ENCODE data around the gene PLAAT1. TPM values are rescaled to one million over a fixed set of nuclear protein-coding genes. Genes with fewer than 3 reads are reported as not detected.

The PLAAT1 gene
- total and polyA plus RNA-seq, 5 experiments from 2014 or later = not detected

- H3K36me3 Mint-ChIP-seq = no peaks in the 10 kb centered on the region
- no peak for DNase-seq
- no peak overlapping the region for H3K4me3 Mint-ChIP-seq
- peaks cover 4 to 31% (median 9%) of the 10 kb centered on the region in 5 donors for H3K27me3 Mint-ChIP-seq
- no peak overlapping the region for H3K27ac Mint-ChIP-seq
- peaks cover 0 to 3% (median 0%) of the 10 kb centered on the region in 9 donors for H3K9me3 Mint-ChIP-seq
- POLR2A ChIA-PET = no interaction called here
- ATAC-seq = no peak
- no peaks in the 10 kb centered on the region for H3K4me1 Mint-ChIP-seq
These were observed 10.4 kb upstream of the PLAAT1 start for GRCh38 chr3:193230610-193231009.

- no peaks in the 10 kb centered on the region for H3K36me3 Mint-ChIP-seq
- POLR2A ChIA-PET = no interaction called here
These were observed 9.8 kb upstream of the PLAAT1 start for GRCh38 chr3:193231201-193231600.

GRCh38 chr3:193236599-193236998, 4.4 kb upstream of the PLAAT1 start:
- DNase-seq = no peak
- no peak for ATAC-seq
- Mint-ChIP-seq H3K4me1 (peaks cover 0 to 8% (median 3%) of the 10 kb centered on the region in 4 donors), H3K9me3 (peaks cover 0 to 3% (median 0%) of the 10 kb centered on the region in 9 donors), H3K36me3 (no peaks in the 10 kb centered on the region), H3K27ac (no peak overlapping the region), H3K4me3 (no peak overlapping the region), H3K27me3 (peaks cover 15 to 25% (median 19%) of the 10 kb centered on the region in 5 donors)
- POLR2A ChIA-PET = no interaction called here

More at GRCh38 chr3:193231201-193231600, 9.8 kb upstream of the PLAAT1 start:
- H3K27me3 Mint-ChIP-seq = peaks cover 4 to 25% (median 9%) of the 10 kb centered on the region in 5 donors
- no peak for DNase-seq
- no peak overlapping the region for H3K4me3 Mint-ChIP-seq
- ATAC-seq = no peak
- H3K27ac Mint-ChIP-seq = no peak overlapping the region
- H3K4me1 Mint-ChIP-seq = no peaks in the 10 kb centered on the region
- peaks cover 0 to 3% (median 0%) of the 10 kb centered on the region in 9 donors for H3K9me3 Mint-ChIP-seq

GRCh38 chr3:193237030-193237429, 4.0 kb upstream of the PLAAT1 start:
- H3K27me3 Mint-ChIP-seq = peaks cover 17 to 29% (median 21%) of the 10 kb centered on the region in 5 donors
- H3K27ac Mint-ChIP-seq = no peak overlapping the region
- H3K4me1 Mint-ChIP-seq = peaks cover 0 to 8% (median 3%) of the 10 kb centered on the region in 4 donors
- POLR2A ChIA-PET = no interaction called here
- H3K4me3 Mint-ChIP-seq = no peak overlapping the region
- H3K36me3 Mint-ChIP-seq = peaks cover 0 to 3% (median 0%) of the 10 kb centered on the region in 3 donors
- ATAC-seq (no peak), DNase-seq (no peak)
- H3K9me3 Mint-ChIP-seq = peaks cover 0 to 4% (median 0%) of the 10 kb centered on the region in 9 donors

GRCh38 chr3:193240436-193240849, 579 bp upstream of the PLAAT1 start:
- Mint-ChIP-seq H3K9me3 (peaks cover 0 to 12% (median 1%) of the 10 kb centered on the region in 9 donors), H3K27ac (no peak overlapping the region), H3K36me3 (peaks cover 0 to 4% (median 0%) of the 10 kb centered on the region in 3 donors), H3K27me3 (peaks cover 30 to 49% (median 35%) of the 10 kb centered on the region in 5 donors), H3K4me1 (peaks cover 0 to 8% (median 3%) of the 10 kb centered on the region in 4 donors), H3K4me3 (peak overlapping the region in 7 of 10 donors; percentile 5 to 64 (median 52))
- DNase-seq (no peak), ATAC-seq (no peak)
- POLR2A ChIA-PET = no interaction called here

- peaks cover 31 to 59% (median 41%) of the 10 kb centered on the region in 5 donors for H3K27me3 Mint-ChIP-seq
- H3K4me3 Mint-ChIP-seq = peak overlapping the region in 3 of 10 donors; percentile 16 to 44 (median 41)
- H3K4me1 Mint-ChIP-seq = peaks cover 0 to 8% (median 3%) of the 10 kb centered on the region in 4 donors
- H3K36me3 Mint-ChIP-seq = peaks cover 0 to 4% (median 1%) of the 10 kb centered on the region in 3 donors
- no peak overlapping the region for H3K27ac Mint-ChIP-seq
- DNase-seq (no peak), ATAC-seq (no peak)
- peaks cover 0 to 14% (median 6%) of the 10 kb centered on the region in 9 donors for H3K9me3 Mint-ChIP-seq
- POLR2A ChIA-PET = no interaction called here
These were observed 694 bp downstream of the PLAAT1 start for GRCh38 chr3:193241716-193242115.

- DNase-seq = no peak
- peaks cover 31 to 52% (median 38%) of the 10 kb centered on the region in 5 donors for H3K27me3 Mint-ChIP-seq
These were observed 2.5 kb downstream of the PLAAT1 start for GRCh38 chr3:193243571-193243970.

GRCh38 chr3:193248848-193249468, 7.9 kb downstream of the PLAAT1 start:
- no peak for ATAC-seq
- H3K27me3 Mint-ChIP-seq = peaks cover 4 to 19% (median 9%) of the 10 kb centered on the region in 5 donors
- H3K27ac Mint-ChIP-seq = no peak overlapping the region
- DNase-seq = no peak
- H3K9me3 Mint-ChIP-seq = peaks cover 0 to 60% (median 39%) of the 10 kb centered on the region in 9 donors
- peaks cover 0 to 30% (median 2%) of the 10 kb centered on the region in 3 donors for H3K36me3 Mint-ChIP-seq
- POLR2A ChIA-PET = no interaction called here
- H3K4me3 Mint-ChIP-seq = no peak overlapping the region
- H3K4me1 Mint-ChIP-seq = no peaks in the 10 kb centered on the region

More at GRCh38 chr3:193243571-193243970, 2.5 kb downstream of the PLAAT1 start:
- ATAC-seq = no peak
- Mint-ChIP-seq H3K27ac (no peak overlapping the region), H3K36me3 (peaks cover 2 to 14% (median 4%) of the 10 kb centered on the region in 3 donors), H3K4me1 (peaks cover 0 to 8% (median 3%) of the 10 kb centered on the region in 4 donors), H3K9me3 (peaks cover 0 to 32% (median 19%) of the 10 kb centered on the region in 9 donors), H3K4me3 (no peak overlapping the region)
- POLR2A ChIA-PET = no interaction called here

GRCh38 chr3:193250492-193250891, 9.5 kb downstream of the PLAAT1 start:
- no peak for ATAC-seq
- Mint-ChIP-seq H3K36me3 (peaks cover 0 to 30% (median 2%) of the 10 kb centered on the region in 3 donors), H3K4me3 (no peak overlapping the region), H3K9me3 (peaks cover 0 to 55% (median 39%) of the 10 kb centered on the region in 9 donors), H3K27ac (no peak overlapping the region), H3K4me1 (no peaks in the 10 kb centered on the region), H3K27me3 (peaks cover 2 to 21% (median 10%) of the 10 kb centered on the region in 5 donors)
- DNase-seq = no peak
- POLR2A ChIA-PET = no interaction called here

- POLR2A ChIA-PET = no interaction called here
These were observed 13.1 kb downstream of the PLAAT1 start for GRCh38 chr3:193253986-193254660.

GRCh38 chr3:193261970-193262369, 20.9 kb downstream of the PLAAT1 start:
- Mint-ChIP-seq H3K4me1 (no peaks in the 10 kb centered on the region), H3K9me3 (peaks cover 0 to 2% (median 0%) of the 10 kb centered on the region in 9 donors), H3K27me3 (peaks cover 0 to 13% (median 2%) of the 10 kb centered on the region in 5 donors), H3K4me3 (no peak overlapping the region), H3K36me3 (peaks cover 0 to 6% (median 0%) of the 10 kb centered on the region in 3 donors), H3K27ac (no peak overlapping the region)
- DNase-seq (no peak), ATAC-seq (no peak)
- POLR2A ChIA-PET = no interaction called here

More at GRCh38 chr3:193253986-193254660, 13.1 kb downstream of the PLAAT1 start:
- Mint-ChIP-seq H3K36me3 (peaks cover 0 to 16% (median 0%) of the 10 kb centered on the region in 3 donors), H3K4me1 (no peaks in the 10 kb centered on the region), H3K27ac (no peak overlapping the region), H3K27me3 (peaks cover 7 to 41% (median 7%) of the 10 kb centered on the region in 5 donors), H3K4me3 (no peak overlapping the region), H3K9me3 (peaks cover 0 to 26% (median 17%) of the 10 kb centered on the region in 9 donors)
- no peak for ATAC-seq
- no peak for DNase-seq

- peaks cover 0 to 2% (median 0%) of the 10 kb centered on the region in 9 donors for H3K9me3 Mint-ChIP-seq
- POLR2A ChIA-PET = no interaction called here
- no peaks in the 10 kb centered on the region for H3K4me1 Mint-ChIP-seq
- H3K27ac Mint-ChIP-seq = no peak overlapping the region
- no peak for DNase-seq
- ATAC-seq = no peak
- H3K36me3 Mint-ChIP-seq = no peaks in the 10 kb centered on the region
- no peak overlapping the region for H3K4me3 Mint-ChIP-seq
- peaks cover 0 to 6% (median 0%) of the 10 kb centered on the region in 5 donors for H3K27me3 Mint-ChIP-seq
These were observed 21.7 kb downstream of the PLAAT1 start for GRCh38 chr3:193262707-193263106.
